ENCODE measurements around the gene BABAM2.

Gene BABAM2

GRCh38 chr2:28209261-28209691 is 318.7 kb downstream of the BABAM2 start:
- no peak for DNase-seq (ENCODE audit: low spot score)

- DNase-seq (ENCODE audit: low spot score), result no peak
Measured at GRCh38 chr2:28209864-28210263, 319.3 kb downstream of the BABAM2 start.

GRCh38 chr2:28210535-28210934 is 320.0 kb downstream of the BABAM2 start:
- no peak for DNase-seq (ENCODE audit: low spot score)

DNA sequence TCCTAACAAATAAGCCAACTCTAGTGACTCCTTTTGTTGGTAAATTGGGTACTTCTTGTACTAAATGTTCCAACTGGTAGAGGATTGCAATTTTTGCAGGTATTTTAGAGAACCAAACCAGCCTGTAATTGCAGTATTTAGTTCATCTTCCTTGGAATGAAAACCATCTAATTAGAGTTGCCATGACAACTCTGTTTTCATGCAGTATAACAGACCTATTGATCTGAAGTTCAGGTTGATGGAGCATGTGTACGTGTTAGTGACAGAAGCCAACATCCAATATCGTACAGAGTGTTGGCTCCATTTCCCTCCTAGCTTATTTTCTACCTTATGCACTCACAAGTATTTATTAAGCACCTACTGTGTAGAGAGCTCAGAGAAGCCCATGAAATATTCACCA is 325.8 kb downstream of the BABAM2 start:
- DNase-seq (ENCODE audit: low spot score), result no peak

GRCh38 chr2:28217042-28217740 is 326.7 kb downstream of the BABAM2 start:
- no peak for DNase-seq (ENCODE audit: low spot score)

DNA sequence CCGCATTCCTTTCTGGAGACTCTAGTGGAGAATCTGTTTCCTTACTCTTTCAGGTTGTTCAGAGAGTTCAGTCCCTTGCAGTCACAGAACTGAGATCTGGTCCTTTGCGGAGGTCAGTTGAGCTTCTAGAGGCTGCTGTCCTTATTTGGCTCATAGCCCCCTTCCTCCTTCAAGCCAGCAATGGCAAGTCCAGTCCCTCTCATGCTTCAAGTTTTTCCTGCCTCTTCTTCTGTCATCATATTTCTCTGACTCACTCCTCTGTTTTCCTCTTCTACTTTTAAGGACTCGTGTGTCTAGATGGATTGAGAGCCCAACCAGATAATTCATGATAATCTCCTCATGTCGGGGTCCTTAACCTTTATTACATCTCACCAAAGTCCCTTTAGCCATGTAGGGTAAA is 328.6 kb downstream of the BABAM2 start:
- DNase-seq (ENCODE audit: low spot score), result no peak

DNA sequence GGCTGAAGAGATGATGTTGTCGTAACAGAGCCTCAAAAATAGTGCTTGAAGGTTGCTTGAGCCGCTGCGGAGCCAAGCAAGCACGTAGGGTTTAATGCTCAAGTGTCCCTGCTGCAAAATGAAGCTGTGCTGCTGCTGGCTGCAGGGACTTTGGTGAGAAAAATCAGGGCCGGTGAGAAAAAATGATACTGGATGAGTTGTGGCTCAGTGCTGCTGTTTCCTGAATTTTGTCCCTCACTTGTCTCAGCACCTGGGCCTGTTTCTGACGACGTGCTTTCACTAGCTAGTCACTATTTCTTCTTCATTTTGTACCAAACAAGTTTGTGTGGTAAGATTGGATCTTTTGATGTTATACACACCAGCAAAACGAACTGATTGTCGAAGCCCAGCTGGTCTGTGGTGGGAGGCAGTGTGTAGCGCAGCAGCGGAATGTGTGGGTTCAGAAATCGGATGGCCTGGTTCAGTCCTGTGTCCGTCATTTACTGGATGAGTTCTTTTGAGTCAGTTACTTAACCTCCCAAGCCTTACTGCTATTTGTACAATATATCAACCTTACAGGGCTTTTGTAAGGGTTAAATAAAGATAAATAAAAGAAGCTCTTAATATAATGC is 329.3 kb downstream of the BABAM2 start:
- peak; percentile 28 for DNase-seq (ENCODE audit: low spot score)

DNA sequence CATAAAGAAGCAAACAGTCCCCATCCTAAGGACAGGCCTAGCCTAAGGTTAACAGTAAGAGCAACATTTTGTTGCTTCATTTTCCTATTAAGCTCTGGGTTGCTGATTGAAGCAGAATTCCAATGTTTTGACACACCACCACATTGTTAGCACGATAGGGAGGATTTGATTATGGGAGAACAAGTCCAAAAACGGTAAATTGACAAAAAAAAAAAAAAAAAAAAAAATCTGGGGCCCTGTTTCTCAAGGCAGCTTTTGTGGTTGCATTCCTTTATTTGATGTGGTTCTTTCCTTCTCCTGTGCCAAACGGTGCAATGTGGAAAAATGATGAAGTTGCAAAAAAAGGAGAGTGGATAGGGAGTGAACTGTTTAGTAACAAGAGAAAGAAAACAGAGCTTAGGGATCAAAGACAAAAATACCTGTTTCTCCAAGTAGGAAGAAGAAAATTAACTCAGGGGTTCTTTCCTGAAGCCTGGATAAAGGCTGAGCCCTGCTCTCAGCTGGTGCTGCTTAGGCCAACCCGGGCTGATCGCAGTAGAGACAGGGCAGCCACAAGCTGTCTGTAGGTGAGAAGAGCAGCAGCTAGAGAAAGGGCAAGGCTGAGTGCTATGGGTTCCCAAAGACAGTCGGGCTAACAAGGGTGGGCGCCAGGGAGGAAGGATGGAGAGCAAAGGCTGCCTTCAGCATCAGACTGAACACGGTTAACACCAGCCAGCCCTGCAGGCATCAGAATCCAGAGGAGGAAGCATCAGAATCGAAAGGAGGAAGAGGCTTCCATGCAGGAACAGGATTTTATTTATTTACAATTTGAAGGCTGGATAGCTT is 334.3 kb downstream of the BABAM2 start:
- peak; percentile 26 for DNase-seq (ENCODE audit: low spot score)

GRCh38 chr2:28225473-28226080 is 335.0 kb downstream of the BABAM2 start:
- DNase-seq (ENCODE audit: low spot score), result peak; percentile 24

DNA sequence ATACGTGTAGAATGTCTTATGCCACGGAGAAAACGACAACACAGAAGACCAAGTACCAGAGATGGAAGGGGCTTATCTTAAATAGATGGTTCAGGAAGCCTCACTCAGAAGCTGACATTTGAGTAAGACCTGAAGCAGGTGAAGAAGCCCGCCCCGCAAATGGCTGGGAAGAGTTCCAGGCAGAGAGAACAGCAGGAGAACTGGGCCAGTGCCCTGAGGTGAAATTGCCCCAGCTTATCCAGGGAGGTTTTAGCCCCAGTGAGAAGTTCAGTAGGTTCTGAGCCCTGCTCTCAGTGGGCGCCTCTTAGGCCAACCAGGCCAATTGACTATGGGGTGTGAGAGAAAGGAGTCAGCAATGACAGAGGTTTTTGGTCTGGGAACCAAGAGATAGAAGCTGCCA is 336.0 kb downstream of the BABAM2 start:
- no peak for DNase-seq (ENCODE audit: low spot score)

GRCh38 chr2:28227498-28227897 is 337.0 kb downstream of the BABAM2 start:
- DNase-seq (ENCODE audit: low spot score), result no peak

DNA sequence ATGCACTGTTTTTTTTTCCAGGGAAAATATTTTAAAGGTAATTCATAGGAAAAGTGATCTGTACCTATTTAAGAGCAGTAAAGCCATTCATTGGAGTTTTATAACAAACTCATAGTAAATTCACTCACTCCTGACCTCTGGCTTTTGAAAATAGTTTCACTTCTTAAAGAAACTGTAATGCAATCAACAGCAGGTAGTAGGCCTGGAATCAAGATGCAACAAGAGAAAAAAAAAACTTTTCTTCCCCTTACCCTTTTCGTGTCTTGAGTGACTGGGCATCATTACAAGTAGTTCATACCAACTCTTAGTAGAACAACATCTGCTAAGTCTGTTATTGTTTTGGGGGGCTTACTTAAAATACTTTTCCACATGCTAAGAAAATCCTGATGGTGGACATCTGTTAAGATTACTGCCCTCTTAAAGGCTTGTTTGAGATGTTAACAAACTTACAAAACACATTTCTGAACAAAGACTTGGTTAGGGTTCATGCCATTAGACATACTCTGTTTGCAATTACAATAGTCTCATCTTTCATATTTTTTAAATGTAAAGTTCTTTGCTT is 338.0 kb downstream of the BABAM2 start:
- DNase-seq (ENCODE audit: low spot score), result no peak

DNA sequence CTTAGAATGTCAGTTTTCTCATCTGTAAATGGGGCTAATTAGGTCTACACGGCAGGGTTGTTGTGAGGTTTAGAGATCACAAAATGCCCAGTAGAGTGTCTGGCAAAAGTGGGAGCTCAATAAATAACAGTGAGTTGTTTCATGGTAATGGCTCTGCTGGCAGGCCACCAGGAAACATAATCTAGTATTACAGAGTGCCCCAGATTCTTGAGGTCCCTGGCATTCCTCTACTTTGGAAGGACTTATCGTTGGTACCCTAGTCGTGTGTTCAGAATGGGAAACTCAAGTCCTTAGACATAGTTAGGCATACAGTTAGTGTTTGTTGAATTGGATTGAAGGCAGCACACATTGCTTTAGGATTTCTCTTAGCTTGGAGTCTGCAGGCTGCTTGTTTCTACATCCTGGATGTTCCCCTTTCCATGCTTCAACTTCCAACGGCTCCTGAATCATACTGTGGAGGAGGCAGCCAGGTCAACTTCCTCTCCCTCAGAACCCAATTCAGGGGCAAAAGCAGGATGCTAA is 340.6 kb downstream of the BABAM2 start:
- no peak for DNase-seq (ENCODE audit: low spot score)

GRCh38 chr2:28232295-28232694 is 341.8 kb downstream of the BABAM2 start:
- DNase-seq (ENCODE audit: low spot score), result no peak

- no peak for DNase-seq (ENCODE audit: low spot score)
Measured at GRCh38 chr2:28233164-28233676, 342.7 kb downstream of the BABAM2 start.

GRCh38 chr2:28234807-28235206 is 344.3 kb downstream of the BABAM2 start:
- no peak for DNase-seq (ENCODE audit: low spot score)

DNA sequence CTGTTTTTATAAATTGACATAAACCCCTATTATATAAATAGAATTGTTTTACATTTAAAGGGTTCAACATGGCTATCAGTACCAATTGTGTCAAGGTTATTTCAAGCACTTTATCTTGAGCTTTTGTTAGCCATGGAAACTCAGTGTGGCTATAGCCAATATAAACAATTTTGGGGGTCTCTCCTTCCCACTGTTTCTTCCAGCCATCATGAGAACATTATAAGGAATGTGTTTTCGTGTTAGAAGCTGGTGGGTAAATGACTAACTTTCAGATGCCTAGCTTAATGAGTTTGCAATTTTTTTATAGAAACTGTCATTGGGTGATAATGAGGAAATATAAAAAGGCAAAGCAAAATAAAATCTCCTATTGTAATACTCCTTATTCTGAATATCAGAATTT is 348.7 kb downstream of the BABAM2 start:
- DNase-seq (ENCODE audit: low spot score), result no peak

- no peak for DNase-seq (ENCODE audit: low spot score)
Measured at GRCh38 chr2:28240937-28241336, 350.4 kb downstream of the BABAM2 start.

- no peak for DNase-seq (ENCODE audit: low spot score)
Measured at GRCh38 chr2:28247290-28247689, 356.8 kb downstream of the BABAM2 start.

DNA sequence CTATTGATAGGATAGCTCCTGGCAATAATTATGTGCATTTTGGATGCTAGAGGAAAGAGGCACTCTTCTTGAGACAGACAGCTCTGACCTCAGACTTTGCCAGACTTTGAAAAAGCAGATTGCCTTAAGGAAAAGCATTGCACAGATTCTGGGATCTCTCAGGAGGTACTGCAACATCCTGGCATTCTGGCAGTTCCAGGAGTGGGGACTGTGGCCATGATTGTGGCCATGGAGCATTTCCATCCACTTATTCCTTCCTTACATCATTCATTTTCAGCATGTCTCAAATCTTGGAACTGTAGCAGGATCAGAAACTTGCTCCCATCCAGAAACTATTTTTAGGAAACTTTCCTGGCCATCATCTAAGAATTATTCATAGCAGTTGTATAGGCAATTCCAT is 357.2 kb downstream of the BABAM2 start:
- no peak for DNase-seq (ENCODE audit: low spot score)

DNA sequence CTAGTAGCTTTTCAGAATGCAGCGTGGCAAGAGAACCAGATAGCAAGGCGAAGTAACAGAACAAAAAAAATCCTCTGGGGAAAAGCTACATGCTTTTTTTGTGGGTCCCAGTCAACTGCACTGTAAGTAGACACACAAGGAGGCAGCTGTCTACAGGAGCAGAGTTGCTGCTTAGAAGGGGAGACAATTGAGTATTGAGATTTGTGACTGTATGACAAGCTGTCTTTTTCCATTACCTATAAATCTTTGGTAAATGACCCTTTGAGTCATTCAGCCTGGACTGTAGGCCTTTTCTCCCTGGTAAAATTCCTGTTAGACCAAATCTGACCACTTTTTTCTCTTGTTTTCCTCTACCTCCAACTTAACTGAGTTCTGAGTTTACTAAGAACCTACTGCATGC is 358.0 kb downstream of the BABAM2 start:
- no peak for DNase-seq (ENCODE audit: low spot score)

GRCh38 chr2:28250006-28250405 is 359.5 kb downstream of the BABAM2 start:
- no peak for DNase-seq (ENCODE audit: low spot score)
